ENCODE results near the gene CCDC93. TPM values are rescaled to one million over a fixed set of nuclear protein-coding genes. Genes with fewer than 3 reads are reported as not detected.

The CCDC93 gene
- total RNA-seq, 3 donors from 2014 or later = 42.3 to 55.7 (median 42.6) TPM

- Histone ChIP-seq H3K36me3 (ENCODE audit: low read depth) (peaks cover 3% of the 10 kb centered on the region), H3K4me3 (no peak overlapping the region), H3K4me1 (ENCODE audit: low read depth) (no peaks in the 10 kb centered on the region), H3K9me3 (no peaks in the 10 kb centered on the region)
- ATAC-seq (no peak), DNase-seq (no peak)
- intact Hi-C loops (cut with DNase I, micrococcal nuclease) = no loop called here
- TF ChIP-seq CTCF (IDR thresholded peaks at IDR 0.05) = no peak
These were observed 73.4 kb downstream of the CCDC93 start for GRCh38 chr2:117940436-117940835.

GRCh38 chr2:117938611-117939010 lies 75.3 kb downstream of the CCDC93 start:
- intact Hi-C loops (cut with DNase I, micrococcal nuclease) = no loop called here
- DNase-seq (no peak), ATAC-seq (no peak)
- no peak for TF ChIP-seq CTCF (IDR thresholded peaks at IDR 0.05)
- no peaks in the 10 kb centered on the region for H3K9me3 ChIP-seq
- no peaks in the 10 kb centered on the region for H3K4me1 ChIP-seq (ENCODE audit: low read depth)
- no peak overlapping the region for H3K4me3 ChIP-seq
- peaks cover 14% of the 10 kb centered on the region for H3K36me3 ChIP-seq (ENCODE audit: low read depth)

GRCh38 chr2:117936871-117937428 lies 76.9 kb downstream of the CCDC93 start:
- ATAC-seq (no peak), DNase-seq (no peak)
- Histone ChIP-seq H3K36me3 (ENCODE audit: low read depth) (peaks cover 15% of the 10 kb centered on the region), H3K4me3 (no peak overlapping the region), H3K4me1 (ENCODE audit: low read depth) (no peaks in the 10 kb centered on the region), H3K9me3 (no peaks in the 10 kb centered on the region)
- no peak for TF ChIP-seq CTCF (IDR thresholded peaks at IDR 0.05)
- intact Hi-C loops (cut with DNase I, micrococcal nuclease) = no loop called here

GRCh38 chr2:117935954-117936353 lies 77.9 kb downstream of the CCDC93 start:
- Histone ChIP-seq H3K4me3 (no peak overlapping the region), H3K9me3 (no peaks in the 10 kb centered on the region), H3K4me1 (ENCODE audit: low read depth) (no peaks in the 10 kb centered on the region), H3K36me3 (ENCODE audit: low read depth) (peaks cover 15% of the 10 kb centered on the region)
- no peak for ATAC-seq
- TF ChIP-seq CTCF (IDR thresholded peaks at IDR 0.05) = no peak
- no peak for DNase-seq
- intact Hi-C loops (cut with DNase I, micrococcal nuclease) = no loop called here

- no peaks in the 10 kb centered on the region for H3K4me1 ChIP-seq (ENCODE audit: low read depth)
- intact Hi-C loops (cut with DNase I, micrococcal nuclease) = no loop called here
- H3K9me3 ChIP-seq = no peaks in the 10 kb centered on the region
- DNase-seq (no peak), ATAC-seq (no peak)
- peaks cover 15% of the 10 kb centered on the region for H3K36me3 ChIP-seq (ENCODE audit: low read depth)
- TF ChIP-seq CTCF (IDR thresholded peaks at IDR 0.05) = no peak
- no peak overlapping the region for H3K4me3 ChIP-seq
These were observed 78.4 kb downstream of the CCDC93 start for GRCh38 chr2:117935456-117935855.

GRCh38 chr2:117933884-117934354 lies 80.0 kb downstream of the CCDC93 start:
- Histone ChIP-seq H3K36me3 (ENCODE audit: low read depth) (peaks cover 15% of the 10 kb centered on the region), H3K4me3 (no peak overlapping the region), H3K4me1 (ENCODE audit: low read depth) (no peaks in the 10 kb centered on the region), H3K9me3 (no peaks in the 10 kb centered on the region)
- DNase-seq (no peak), ATAC-seq (no peak)
- no peak for TF ChIP-seq CTCF (IDR thresholded peaks at IDR 0.05)
- intact Hi-C loops (cut with DNase I, micrococcal nuclease) = no loop called here
